Measurements from ENCODE around the gene ABI3BP. TPM values are rescaled to one million over a fixed set of nuclear protein-coding genes. Genes with fewer than 3 reads are reported as not detected.

The ABI3BP gene
- total RNA-seq, 1 experiment from 2014 or later: 0.74 TPM

DNA sequence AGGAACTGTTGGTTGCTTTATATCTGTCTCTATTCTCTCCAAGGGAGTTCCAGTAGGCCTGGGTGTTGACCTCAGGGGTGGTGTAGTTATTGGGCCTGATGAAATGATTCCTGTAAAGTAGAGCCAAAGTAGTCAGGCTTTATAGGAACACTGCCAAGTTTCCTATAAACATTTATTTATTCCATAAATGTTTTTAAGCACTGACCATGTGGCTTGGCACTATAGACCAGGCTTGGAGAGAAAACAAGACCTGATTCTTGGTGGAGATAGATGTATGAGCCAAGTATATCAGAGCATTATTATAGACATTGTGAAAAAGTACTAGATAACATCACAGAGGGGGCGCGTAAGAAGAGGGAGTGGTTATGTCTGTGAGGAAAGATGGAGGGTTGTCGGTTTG is 218.0 kb downstream of the ABI3BP start:
- TF ChIP-seq MXD4 (CRISPR knock-in tag; IDR thresholded peaks at IDR 0.05; ENCODE audit: borderline replicate concordance) (no peak), RORB (CRISPR knock-in tag; IDR thresholded peaks at IDR 0.05) (no peak)
- DNase-seq (ENCODE audit: low spot score): no peak
- H3K9me3 Mint-ChIP-seq: peaks cover 5% of the 10 kb centered on the region; the same call in 1 of the 2 replicates
- POLR2A ChIA-PET: no interaction called here
- ATAC-seq: no peak
- CTCF ChIA-PET: no interaction called here
- no peak overlapping the region for H3K27ac Mint-ChIP-seq
- peaks cover 9% of the 10 kb centered on the region for H3K4me1 Mint-ChIP-seq
- H3K4me3 Mint-ChIP-seq: no peak overlapping the region
- H3K36me3 Mint-ChIP-seq: 0 out of 2 replicates have a peak, but pooled peaks cover 3% of the 10 kb centered on the region
- no peaks in the 10 kb centered on the region for H3K27me3 Mint-ChIP-seq (ENCODE audit: low read depth)

- ChIA-PET POLR2A (interaction anchor here (1.4 kb wide), 1 partner anchor 10 kb away, joined by 3 read pairs; no protein-coding TSS in a partner anchor), CTCF (interaction anchor here (0.6 to 2.0 kb wide), 7 partner anchors 7 to 307 kb away, joined by 3 to 7 read pairs (median 6); no protein-coding TSS in a partner anchor)
- DNase-seq (ENCODE audit: low spot score): no peak
- Mint-ChIP-seq H3K4me1 (peaks cover 24% of the 10 kb centered on the region), H3K27ac (peak overlapping the region; percentile 61), H3K9me3 (peaks cover 5% of the 10 kb centered on the region; the same call in 1 of the 2 replicates), H3K27me3 (ENCODE audit: low read depth) (no peaks in the 10 kb centered on the region), H3K4me3 (no peak overlapping the region), H3K36me3 (0 out of 2 replicates have a peak, but pooled peaks cover 3% of the 10 kb centered on the region)
- TF ChIP-seq RORB (CRISPR knock-in tag; IDR thresholded peaks at IDR 0.05) (no peak), ZNF317 (CRISPR knock-in tag; IDR thresholded peaks at IDR 0.05; ENCODE audit: borderline replicate concordance, low read depth) (no peak), ZNF671 (CRISPR knock-in tag; IDR thresholded peaks at IDR 0.05) (no peak)
- TF ChIP-seq, protein P1, sequence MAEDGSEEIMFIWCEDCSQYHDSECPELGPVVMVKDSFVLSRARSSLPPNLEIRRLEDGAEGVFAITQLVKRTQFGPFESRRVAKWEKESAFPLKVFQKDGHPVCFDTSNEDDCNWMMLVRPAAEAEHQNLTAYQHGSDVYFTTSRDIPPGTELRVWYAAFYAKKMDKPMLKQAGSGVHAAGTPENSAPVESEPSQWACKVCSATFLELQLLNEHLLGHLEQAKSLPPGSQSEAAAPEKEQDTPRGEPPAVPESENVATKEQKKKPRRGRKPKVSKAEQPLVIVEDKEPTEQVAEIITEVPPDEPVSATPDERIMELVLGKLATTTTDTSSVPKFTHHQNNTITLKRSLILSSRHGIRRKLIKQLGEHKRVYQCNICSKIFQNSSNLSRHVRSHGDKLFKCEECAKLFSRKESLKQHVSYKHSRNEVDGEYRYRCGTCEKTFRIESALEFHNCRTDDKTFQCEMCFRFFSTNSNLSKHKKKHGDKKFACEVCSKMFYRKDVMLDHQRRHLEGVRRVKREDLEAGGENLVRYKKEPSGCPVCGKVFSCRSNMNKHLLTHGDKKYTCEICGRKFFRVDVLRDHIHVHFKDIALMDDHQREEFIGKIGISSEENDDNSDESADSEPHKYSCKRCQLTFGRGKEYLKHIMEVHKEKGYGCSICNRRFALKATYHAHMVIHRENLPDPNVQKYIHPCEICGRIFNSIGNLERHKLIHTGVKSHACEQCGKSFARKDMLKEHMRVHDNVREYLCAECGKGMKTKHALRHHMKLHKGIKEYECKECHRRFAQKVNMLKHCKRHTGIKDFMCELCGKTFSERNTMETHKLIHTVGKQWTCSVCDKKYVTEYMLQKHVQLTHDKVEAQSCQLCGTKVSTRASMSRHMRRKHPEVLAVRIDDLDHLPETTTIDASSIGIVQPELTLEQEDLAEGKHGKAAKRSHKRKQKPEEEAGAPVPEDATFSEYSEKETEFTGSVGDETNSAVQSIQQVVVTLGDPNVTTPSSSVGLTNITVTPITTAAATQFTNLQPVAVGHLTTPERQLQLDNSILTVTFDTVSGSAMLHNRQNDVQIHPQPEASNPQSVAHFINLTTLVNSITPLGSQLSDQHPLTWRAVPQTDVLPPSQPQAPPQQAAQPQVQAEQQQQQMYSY (CRISPR knock-in tag; IDR thresholded peaks at IDR 0.05): peak; percentile 82
- peak; percentile 91 for ATAC-seq
These were observed 223.5 kb downstream of the ABI3BP start for GRCh38 chr3:100769693-100770092.

DNA sequence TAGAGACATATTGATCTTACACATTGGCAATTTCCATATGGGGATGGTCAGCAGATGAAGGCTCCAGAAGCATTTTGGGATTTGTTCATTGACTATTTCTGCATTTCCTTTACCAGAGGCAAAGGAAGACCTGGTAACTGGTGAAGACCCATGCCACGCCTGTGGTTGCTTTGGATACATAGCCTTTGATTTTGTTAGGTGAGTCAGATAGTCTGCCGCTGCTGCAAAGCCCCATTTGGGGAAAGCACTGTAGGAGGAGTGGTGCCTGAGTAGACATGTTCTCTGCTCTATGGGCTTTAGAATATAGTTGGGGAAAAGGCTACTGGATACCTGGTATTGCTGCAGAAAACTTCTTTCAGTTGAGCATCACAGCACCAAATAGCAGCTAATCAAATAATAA is 227.2 kb downstream of the ABI3BP start:
- POLR2A ChIA-PET: no interaction called here
- CTCF ChIA-PET: no interaction called here
- Mint-ChIP-seq H3K9me3 (no peaks in the 10 kb centered on the region), H3K36me3 (no peaks in the 10 kb centered on the region), H3K4me1 (peaks cover 32% of the 10 kb centered on the region), H3K27me3 (ENCODE audit: low read depth) (no peaks in the 10 kb centered on the region), H3K27ac (no peak overlapping the region), H3K4me3 (no peak overlapping the region)
- ATAC-seq (no peak), DNase-seq (ENCODE audit: low spot score) (no peak)
- TF ChIP-seq, protein P2, sequence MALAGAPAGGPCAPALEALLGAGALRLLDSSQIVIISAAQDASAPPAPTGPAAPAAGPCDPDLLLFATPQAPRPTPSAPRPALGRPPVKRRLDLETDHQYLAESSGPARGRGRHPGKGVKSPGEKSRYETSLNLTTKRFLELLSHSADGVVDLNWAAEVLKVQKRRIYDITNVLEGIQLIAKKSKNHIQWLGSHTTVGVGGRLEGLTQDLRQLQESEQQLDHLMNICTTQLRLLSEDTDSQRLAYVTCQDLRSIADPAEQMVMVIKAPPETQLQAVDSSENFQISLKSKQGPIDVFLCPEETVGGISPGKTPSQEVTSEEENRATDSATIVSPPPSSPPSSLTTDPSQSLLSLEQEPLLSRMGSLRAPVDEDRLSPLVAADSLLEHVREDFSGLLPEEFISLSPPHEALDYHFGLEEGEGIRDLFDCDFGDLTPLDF (CRISPR knock-in tag; IDR thresholded peaks at IDR 0.05): no peak
- TF ChIP-seq, protein P3, sequence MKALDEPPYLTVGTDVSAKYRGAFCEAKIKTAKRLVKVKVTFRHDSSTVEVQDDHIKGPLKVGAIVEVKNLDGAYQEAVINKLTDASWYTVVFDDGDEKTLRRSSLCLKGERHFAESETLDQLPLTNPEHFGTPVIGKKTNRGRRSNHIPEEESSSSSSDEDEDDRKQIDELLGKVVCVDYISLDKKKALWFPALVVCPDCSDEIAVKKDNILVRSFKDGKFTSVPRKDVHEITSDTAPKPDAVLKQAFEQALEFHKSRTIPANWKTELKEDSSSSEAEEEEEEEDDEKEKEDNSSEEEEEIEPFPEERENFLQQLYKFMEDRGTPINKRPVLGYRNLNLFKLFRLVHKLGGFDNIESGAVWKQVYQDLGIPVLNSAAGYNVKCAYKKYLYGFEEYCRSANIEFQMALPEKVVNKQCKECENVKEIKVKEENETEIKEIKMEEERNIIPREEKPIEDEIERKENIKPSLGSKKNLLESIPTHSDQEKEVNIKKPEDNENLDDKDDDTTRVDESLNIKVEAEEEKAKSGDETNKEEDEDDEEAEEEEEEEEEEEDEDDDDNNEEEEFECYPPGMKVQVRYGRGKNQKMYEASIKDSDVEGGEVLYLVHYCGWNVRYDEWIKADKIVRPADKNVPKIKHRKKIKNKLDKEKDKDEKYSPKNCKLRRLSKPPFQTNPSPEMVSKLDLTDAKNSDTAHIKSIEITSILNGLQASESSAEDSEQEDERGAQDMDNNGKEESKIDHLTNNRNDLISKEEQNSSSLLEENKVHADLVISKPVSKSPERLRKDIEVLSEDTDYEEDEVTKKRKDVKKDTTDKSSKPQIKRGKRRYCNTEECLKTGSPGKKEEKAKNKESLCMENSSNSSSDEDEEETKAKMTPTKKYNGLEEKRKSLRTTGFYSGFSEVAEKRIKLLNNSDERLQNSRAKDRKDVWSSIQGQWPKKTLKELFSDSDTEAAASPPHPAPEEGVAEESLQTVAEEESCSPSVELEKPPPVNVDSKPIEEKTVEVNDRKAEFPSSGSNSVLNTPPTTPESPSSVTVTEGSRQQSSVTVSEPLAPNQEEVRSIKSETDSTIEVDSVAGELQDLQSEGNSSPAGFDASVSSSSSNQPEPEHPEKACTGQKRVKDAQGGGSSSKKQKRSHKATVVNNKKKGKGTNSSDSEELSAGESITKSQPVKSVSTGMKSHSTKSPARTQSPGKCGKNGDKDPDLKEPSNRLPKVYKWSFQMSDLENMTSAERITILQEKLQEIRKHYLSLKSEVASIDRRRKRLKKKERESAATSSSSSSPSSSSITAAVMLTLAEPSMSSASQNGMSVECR (CRISPR knock-in tag; IDR thresholded peaks at IDR 0.05; ENCODE audit: borderline replicate concordance): no peak
- no peak for TF ChIP-seq MAX (CRISPR knock-in tag; IDR thresholded peaks at IDR 0.05)
- TF ChIP-seq AFF4 (CRISPR knock-in tag; IDR thresholded peaks at IDR 0.05; ENCODE audit: borderline replicate concordance): no peak
- TF ChIP-seq, protein P4, sequence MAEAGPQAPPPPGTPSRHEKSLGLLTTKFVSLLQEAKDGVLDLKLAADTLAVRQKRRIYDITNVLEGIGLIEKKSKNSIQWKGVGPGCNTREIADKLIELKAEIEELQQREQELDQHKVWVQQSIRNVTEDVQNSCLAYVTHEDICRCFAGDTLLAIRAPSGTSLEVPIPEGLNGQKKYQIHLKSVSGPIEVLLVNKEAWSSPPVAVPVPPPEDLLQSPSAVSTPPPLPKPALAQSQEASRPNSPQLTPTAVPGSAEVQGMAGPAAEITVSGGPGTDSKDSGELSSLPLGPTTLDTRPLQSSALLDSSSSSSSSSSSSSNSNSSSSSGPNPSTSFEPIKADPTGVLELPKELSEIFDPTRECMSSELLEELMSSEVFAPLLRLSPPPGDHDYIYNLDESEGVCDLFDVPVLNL (CRISPR knock-in tag; IDR thresholded peaks at IDR 0.05; ENCODE audit: borderline replicate concordance, low read depth): no peak
- TF ChIP-seq, protein P5, sequence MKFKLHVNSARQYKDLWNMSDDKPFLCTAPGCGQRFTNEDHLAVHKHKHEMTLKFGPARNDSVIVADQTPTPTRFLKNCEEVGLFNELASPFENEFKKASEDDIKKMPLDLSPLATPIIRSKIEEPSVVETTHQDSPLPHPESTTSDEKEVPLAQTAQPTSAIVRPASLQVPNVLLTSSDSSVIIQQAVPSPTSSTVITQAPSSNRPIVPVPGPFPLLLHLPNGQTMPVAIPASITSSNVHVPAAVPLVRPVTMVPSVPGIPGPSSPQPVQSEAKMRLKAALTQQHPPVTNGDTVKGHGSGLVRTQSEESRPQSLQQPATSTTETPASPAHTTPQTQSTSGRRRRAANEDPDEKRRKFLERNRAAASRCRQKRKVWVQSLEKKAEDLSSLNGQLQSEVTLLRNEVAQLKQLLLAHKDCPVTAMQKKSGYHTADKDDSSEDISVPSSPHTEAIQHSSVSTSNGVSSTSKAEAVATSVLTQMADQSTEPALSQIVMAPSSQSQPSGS (CRISPR knock-in tag; IDR thresholded peaks at IDR 0.05; ENCODE audit: borderline replicate concordance, low read depth): no peak
- TF ChIP-seq, protein P6, sequence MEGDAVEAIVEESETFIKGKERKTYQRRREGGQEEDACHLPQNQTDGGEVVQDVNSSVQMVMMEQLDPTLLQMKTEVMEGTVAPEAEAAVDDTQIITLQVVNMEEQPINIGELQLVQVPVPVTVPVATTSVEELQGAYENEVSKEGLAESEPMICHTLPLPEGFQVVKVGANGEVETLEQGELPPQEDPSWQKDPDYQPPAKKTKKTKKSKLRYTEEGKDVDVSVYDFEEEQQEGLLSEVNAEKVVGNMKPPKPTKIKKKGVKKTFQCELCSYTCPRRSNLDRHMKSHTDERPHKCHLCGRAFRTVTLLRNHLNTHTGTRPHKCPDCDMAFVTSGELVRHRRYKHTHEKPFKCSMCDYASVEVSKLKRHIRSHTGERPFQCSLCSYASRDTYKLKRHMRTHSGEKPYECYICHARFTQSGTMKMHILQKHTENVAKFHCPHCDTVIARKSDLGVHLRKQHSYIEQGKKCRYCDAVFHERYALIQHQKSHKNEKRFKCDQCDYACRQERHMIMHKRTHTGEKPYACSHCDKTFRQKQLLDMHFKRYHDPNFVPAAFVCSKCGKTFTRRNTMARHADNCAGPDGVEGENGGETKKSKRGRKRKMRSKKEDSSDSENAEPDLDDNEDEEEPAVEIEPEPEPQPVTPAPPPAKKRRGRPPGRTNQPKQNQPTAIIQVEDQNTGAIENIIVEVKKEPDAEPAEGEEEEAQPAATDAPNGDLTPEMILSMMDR (IDR thresholded peaks at IDR 0.05): no peak
